Activated naive CD8-positive, alpha-beta T cell treated with anti-CD3 and anti-CD28 coated beads for 36 hours (primary cell): ENCODE data around the gene BOD1. TPM values are rescaled to one million over a fixed set of nuclear protein-coding genes. Genes with fewer than 3 reads are reported as not detected.

Experiments used
- DNase-seq: peaks from one replicate; pipeline ENCODE4 v3.0.0; 2021
- H3K27ac Mint-ChIP-seq: one replicate; pipeline ENCODE4 v1.8.0; 2022; ENCODE audit warnings: mild to moderate bottlenecking, moderate library complexity, mixed read lengths
- H3K27me3 Mint-ChIP-seq: one replicate; pipeline ENCODE4 v1.8.0; 2022; ENCODE audit warnings: mild to moderate bottlenecking, mixed read lengths
- H3K36me3 Mint-ChIP-seq: one replicate; pipeline ENCODE4 v1.8.0; 2021; ENCODE audit warnings: mild to moderate bottlenecking, mixed read lengths
- H3K4me1 Mint-ChIP-seq: one replicate; pipeline ENCODE4 v1.8.0; 2021; ENCODE audit warnings: mixed read lengths
- H3K4me3 Mint-ChIP-seq: one replicate; pipeline ENCODE4 v1.8.0; 2022; ENCODE audit warnings: mild to moderate bottlenecking, moderate library complexity, mixed read lengths
- H3K9me3 Mint-ChIP-seq: one replicate; pipeline ENCODE4 v1.8.0; 2022; ENCODE audit warnings: mixed read lengths
- total RNA-seq, 2 experiments: library from RNA; stranded (reverse); gene quantifications; one replicate each; pipeline ENCODE4 v1.2.3, GENCODE V29; 2021

BOD1 gene
- total RNA-seq, 2 experiments from 2014 or later: 23.7 to 25.8 TPM

GRCh38 chr5:173581408-173582215, 34.8 kb downstream of the BOD1 start:
- Mint-ChIP-seq H3K36me3 (peaks cover 14% of the 10 kb centered on the region), H3K4me3 (no peak overlapping the region), H3K9me3 (peaks cover 13% of the 10 kb centered on the region), H3K4me1 (no peaks in the 10 kb centered on the region), H3K27ac (no peak overlapping the region), H3K27me3 (peaks cover 7% of the 10 kb centered on the region)
- DNase-seq: peak; percentile 53

DNA sequence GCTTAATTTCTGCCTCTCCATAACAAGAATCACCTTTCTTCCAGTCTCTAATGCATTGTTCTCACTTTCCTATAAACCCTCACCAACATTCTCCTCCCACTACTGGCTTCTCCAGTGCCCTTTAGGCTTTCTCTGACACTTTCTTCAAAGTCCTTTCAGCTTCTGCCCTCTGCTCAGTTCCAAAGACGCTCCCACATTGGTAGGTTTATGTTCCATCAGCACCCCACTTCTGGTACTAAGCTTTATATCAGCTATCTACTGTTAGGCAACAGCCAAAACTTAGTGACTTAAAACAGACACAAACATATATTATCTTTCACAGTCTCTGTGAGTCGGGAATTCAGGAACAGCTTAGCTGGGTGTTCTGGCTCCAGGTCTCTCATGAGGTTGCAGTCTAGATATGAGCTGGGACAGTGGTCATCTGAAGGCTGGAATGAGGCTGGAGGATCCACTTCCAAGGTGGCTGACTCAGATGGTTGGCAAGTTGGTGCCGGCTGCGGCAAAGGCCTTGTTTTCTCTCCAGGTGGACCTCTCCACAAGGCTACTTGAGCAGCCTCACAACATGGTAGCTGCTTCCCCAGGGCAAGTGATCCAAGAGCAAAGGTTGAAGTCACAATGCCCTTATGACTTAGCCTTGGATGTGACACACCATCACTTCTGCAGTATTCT, 37.4 kb downstream of the BOD1 start:
- peaks cover 10% of the 10 kb centered on the region for H3K36me3 Mint-ChIP-seq
- no peaks in the 10 kb centered on the region for H3K4me1 Mint-ChIP-seq
- no peak for DNase-seq
- peaks cover 17% of the 10 kb centered on the region for H3K27me3 Mint-ChIP-seq
- no peak overlapping the region for H3K27ac Mint-ChIP-seq
- no peak overlapping the region for H3K4me3 Mint-ChIP-seq
- H3K9me3 Mint-ChIP-seq: peaks cover 6% of the 10 kb centered on the region

DNA sequence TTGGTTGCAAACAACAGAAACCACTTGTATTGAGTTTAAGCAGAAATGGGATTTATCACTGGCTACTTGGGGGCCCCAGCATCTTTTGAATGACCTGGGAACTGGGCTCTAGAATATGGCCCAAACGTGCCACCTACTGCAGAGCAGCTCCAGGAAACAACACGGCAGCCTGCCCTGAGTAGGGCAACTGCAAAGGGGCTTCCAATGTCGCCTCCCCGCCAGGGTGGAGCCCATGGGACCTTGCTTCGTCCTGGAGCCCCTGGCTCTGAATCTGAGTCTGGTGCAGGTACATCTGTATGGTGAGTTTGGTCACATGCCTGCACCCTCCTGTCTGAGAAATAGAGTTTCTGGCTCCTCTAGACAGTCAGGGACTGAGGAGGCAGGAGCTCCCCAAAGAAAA, 38.6 kb downstream of the BOD1 start:
- Mint-ChIP-seq H3K4me3 (no peak overlapping the region), H3K27me3 (peaks cover 22% of the 10 kb centered on the region), H3K9me3 (peaks cover 6% of the 10 kb centered on the region), H3K4me1 (peaks cover 4% of the 10 kb centered on the region), H3K36me3 (peaks cover 4% of the 10 kb centered on the region), H3K27ac (no peak overlapping the region)
- no peak for DNase-seq

DNA sequence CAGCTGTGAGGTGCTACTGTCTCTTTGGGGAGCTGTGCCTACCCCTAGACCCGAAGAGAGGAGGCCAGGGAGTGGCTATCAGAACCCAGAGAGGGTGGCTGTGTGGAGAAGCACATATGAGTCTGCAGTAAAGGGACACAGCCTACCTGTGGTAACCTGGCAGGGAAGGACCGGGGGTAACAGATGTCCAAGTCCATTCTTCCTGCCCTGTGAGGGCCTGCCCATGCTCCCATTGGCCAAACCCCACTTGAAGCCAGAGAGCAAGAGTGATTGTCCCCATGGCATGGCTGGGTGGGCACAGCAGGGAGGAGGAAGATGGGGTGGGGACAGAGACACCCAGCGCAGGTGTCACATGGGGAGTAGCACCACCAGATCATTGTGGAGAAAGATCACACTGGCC, 39.3 kb downstream of the BOD1 start:
- Mint-ChIP-seq H3K27me3 (peaks cover 28% of the 10 kb centered on the region), H3K4me1 (peaks cover 5% of the 10 kb centered on the region), H3K36me3 (peaks cover 4% of the 10 kb centered on the region), H3K27ac (no peak overlapping the region), H3K9me3 (peaks cover 6% of the 10 kb centered on the region), H3K4me3 (no peak overlapping the region)
- DNase-seq: no peak

GRCh38 chr5:173575985-173576384, 40.5 kb downstream of the BOD1 start:
- no peak overlapping the region for H3K4me3 Mint-ChIP-seq
- H3K27ac Mint-ChIP-seq: no peak overlapping the region
- H3K9me3 Mint-ChIP-seq: peaks cover 6% of the 10 kb centered on the region
- DNase-seq: no peak
- H3K27me3 Mint-ChIP-seq: peaks cover 27% of the 10 kb centered on the region
- peaks cover 5% of the 10 kb centered on the region for H3K4me1 Mint-ChIP-seq
- H3K36me3 Mint-ChIP-seq: peaks cover 4% of the 10 kb centered on the region

DNA sequence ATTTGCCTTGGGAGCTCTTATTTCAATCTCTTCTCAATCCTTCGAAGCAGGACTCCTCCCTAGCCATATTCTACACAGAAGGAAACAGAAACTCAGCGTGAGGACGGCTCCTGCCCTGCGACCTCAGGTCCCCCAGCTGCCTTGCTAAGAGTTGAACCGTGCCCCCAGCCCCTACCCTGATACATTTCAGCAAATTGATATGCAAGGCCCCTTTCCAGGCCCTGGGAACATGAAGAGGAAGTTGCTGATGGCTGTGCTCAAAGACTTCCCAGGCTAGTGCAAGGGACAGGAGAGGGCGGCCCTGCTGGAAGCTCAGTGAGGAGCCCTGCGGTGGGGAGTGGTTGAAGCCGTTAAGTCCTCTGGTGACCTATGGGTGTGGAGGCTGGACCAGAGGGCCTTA, 41.5 kb downstream of the BOD1 start:
- H3K36me3 Mint-ChIP-seq: peaks cover 4% of the 10 kb centered on the region
- H3K4me3 Mint-ChIP-seq: no peak overlapping the region
- DNase-seq: no peak
- peaks cover 6% of the 10 kb centered on the region for H3K9me3 Mint-ChIP-seq
- H3K4me1 Mint-ChIP-seq: peaks cover 5% of the 10 kb centered on the region
- peaks cover 31% of the 10 kb centered on the region for H3K27me3 Mint-ChIP-seq
- no peak overlapping the region for H3K27ac Mint-ChIP-seq

GRCh38 chr5:173573126-173573960, 43.1 kb downstream of the BOD1 start:
- peaks cover 4% of the 10 kb centered on the region for H3K9me3 Mint-ChIP-seq
- no peaks in the 10 kb centered on the region for H3K36me3 Mint-ChIP-seq
- no peak overlapping the region for H3K27ac Mint-ChIP-seq

GRCh38 chr5:173572431-173573125, 43.9 kb downstream of the BOD1 start:
- H3K4me3 Mint-ChIP-seq: no peak overlapping the region
- H3K27ac Mint-ChIP-seq: no peak overlapping the region
- peaks cover 9% of the 10 kb centered on the region for H3K9me3 Mint-ChIP-seq
- no peaks in the 10 kb centered on the region for H3K36me3 Mint-ChIP-seq
- H3K27me3 Mint-ChIP-seq: peaks cover 38% of the 10 kb centered on the region
- H3K4me1 Mint-ChIP-seq: peaks cover 5% of the 10 kb centered on the region
- DNase-seq: no peak

More at GRCh38 chr5:173573126-173573960, 43.1 kb downstream of the BOD1 start:
- Mint-ChIP-seq H3K4me3 (no peak overlapping the region), H3K4me1 (peaks cover 5% of the 10 kb centered on the region), H3K27me3 (peaks cover 33% of the 10 kb centered on the region)
- DNase-seq: peak; percentile 58

DNA sequence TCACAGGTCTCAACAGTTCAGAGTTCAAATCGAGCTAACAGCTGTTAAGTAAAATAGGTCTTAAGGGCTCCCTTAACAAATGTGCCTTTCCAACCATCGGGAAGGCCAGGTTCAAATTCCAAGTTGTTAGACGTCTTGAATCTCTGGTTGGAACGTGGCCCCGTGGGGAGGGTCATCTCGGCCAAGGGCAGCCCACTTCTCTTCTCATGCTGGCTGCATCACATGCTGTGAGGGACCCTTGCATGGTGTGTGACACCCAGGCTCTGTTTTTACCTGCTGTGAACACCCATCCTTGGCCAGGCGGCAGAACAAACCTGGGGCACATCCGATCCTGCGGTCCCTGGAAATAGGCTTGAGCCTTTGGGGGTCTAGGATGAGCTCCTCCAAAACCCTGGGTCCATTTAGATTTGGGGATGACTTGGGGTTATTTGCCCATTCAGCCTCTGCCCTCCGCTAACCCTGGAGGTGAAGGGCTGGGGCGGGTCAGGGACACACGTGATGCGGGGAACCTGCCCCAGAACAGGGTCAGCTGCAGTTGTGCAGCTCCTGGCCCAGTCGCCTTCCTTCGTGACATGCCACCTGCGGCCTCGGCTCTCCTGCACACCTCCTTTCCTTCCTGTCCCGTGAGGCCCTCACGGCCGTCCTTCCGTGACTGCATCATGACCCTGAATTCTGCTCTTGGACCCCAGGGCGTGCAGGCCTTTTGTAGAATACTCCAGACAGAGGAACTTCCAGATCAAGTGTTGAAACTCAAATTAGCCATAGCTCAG, 45.9 kb downstream of the BOD1 start:
- DNase-seq: no peak
- H3K36me3 Mint-ChIP-seq: no peaks in the 10 kb centered on the region
- peaks cover 42% of the 10 kb centered on the region for H3K27me3 Mint-ChIP-seq
- no peak overlapping the region for H3K4me3 Mint-ChIP-seq
- H3K9me3 Mint-ChIP-seq: peaks cover 10% of the 10 kb centered on the region
- H3K27ac Mint-ChIP-seq: no peak overlapping the region
- peaks cover 5% of the 10 kb centered on the region for H3K4me1 Mint-ChIP-seq

DNA sequence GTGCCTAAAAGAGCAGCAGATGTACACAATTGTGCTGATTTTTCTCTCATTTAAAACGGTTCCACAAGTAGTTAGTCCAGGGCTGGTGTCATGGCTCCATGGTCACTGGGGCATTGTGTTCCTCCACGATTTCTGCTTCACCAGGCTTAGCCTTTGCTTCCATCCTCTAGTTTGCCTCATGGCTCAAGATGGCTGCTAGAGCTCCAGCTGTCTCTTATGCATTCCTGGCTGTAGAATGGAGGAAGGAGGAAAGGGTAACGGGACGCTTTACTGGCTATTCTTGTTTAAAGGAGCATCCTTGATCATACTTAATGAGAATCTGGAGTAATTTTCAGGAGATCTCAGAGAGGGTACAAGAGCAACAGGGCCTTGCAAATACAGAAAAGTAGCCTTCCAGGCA, 47.7 kb downstream of the BOD1 start:
- Mint-ChIP-seq H3K27me3 (peaks cover 32% of the 10 kb centered on the region), H3K36me3 (no peaks in the 10 kb centered on the region), H3K9me3 (peaks cover 10% of the 10 kb centered on the region), H3K4me1 (peaks cover 5% of the 10 kb centered on the region), H3K4me3 (no peak overlapping the region), H3K27ac (no peak overlapping the region)
- DNase-seq: no peak

DNA sequence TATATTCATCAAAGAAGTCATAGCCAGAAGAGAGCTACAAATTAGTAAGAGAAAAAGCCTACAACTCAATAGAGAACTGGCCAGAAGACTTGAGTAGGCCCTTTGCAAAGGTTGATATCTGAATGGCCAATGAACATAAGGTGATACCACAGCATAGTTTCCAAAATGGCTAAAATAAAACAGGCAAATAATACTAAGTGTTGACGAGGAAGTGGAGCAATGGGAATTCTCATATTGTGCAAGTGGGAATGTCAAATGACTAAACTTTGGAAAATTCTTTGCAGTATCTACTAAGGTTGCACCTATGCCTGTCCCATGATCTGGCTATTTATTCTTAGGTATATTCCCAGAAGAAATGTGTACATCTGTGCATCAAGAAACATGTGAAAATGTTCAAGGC, 48.3 kb downstream of the BOD1 start:
- H3K27ac Mint-ChIP-seq: no peak overlapping the region
- H3K4me1 Mint-ChIP-seq: peaks cover 5% of the 10 kb centered on the region
- H3K36me3 Mint-ChIP-seq: no peaks in the 10 kb centered on the region
- DNase-seq: no peak
- H3K27me3 Mint-ChIP-seq: peaks cover 31% of the 10 kb centered on the region
- H3K9me3 Mint-ChIP-seq: peaks cover 10% of the 10 kb centered on the region
- H3K4me3 Mint-ChIP-seq: no peak overlapping the region

DNA sequence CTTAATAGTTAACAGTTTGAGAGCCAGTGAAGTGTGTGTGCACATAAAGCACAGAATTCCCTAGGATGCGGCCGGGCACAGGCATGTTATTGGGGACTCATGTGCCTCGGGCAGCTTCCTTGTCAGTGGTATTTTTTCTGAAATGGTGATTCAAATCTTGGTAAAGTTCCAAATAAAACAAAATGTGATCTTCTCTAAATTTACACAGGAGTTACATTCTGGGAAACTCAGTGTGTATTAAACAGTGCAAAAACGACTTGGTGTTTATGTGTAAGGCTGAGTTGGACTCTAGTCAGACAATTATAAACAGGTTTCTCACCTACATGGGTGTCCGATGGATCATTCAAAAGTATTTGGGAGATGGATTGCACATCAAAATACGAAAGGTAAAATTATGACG, 48.9 kb downstream of the BOD1 start:
- peaks cover 10% of the 10 kb centered on the region for H3K9me3 Mint-ChIP-seq
- DNase-seq: no peak
- no peak overlapping the region for H3K27ac Mint-ChIP-seq
- H3K4me1 Mint-ChIP-seq: no peaks in the 10 kb centered on the region
- H3K36me3 Mint-ChIP-seq: no peaks in the 10 kb centered on the region
- no peak overlapping the region for H3K4me3 Mint-ChIP-seq
- H3K27me3 Mint-ChIP-seq: peaks cover 31% of the 10 kb centered on the region

- Mint-ChIP-seq H3K36me3 (peaks cover 1% of the 10 kb centered on the region), H3K4me3 (no peak overlapping the region), H3K4me1 (no peaks in the 10 kb centered on the region), H3K27ac (no peak overlapping the region), H3K27me3 (peaks cover 33% of the 10 kb centered on the region), H3K9me3 (peaks cover 17% of the 10 kb centered on the region)
- DNase-seq: no peak
These were observed 50.9 kb downstream of the BOD1 start for GRCh38 chr5:173565491-173566072.

- Mint-ChIP-seq H3K27me3 (peaks cover 33% of the 10 kb centered on the region), H3K4me3 (no peak overlapping the region), H3K27ac (no peak overlapping the region), H3K4me1 (no peaks in the 10 kb centered on the region), H3K36me3 (peaks cover 1% of the 10 kb centered on the region), H3K9me3 (peaks cover 23% of the 10 kb centered on the region)
- DNase-seq: no peak
These were observed 52.3 kb downstream of the BOD1 start for GRCh38 chr5:173564106-173564505.
